ENCODE data around the gene ADAMTS8. TPM values are rescaled to one million over a fixed set of nuclear protein-coding genes. Genes with fewer than 3 reads are reported as not detected.

The ADAMTS8 gene
- total RNA-seq, 6 experiments from 2014 or later: not detected

DNA sequence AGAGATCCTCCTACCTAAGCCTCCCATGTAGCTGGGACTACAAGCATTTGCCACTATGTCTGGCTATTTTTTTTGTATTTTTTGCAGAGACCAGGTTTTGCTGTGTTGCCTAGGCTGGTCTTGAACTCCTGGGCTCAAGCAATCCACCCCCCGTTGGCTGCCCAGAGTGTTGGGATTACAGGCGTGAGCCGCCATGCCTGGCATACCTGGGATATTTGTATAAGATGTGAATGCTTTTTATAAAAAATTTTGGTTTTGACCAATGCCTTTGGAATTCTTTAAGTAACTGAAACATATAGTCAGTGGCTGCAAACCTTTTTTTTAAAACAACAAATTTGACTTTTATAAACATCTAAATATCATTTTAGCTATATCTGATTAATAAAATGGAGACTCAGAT, 42.4 kb downstream of the ADAMTS8 start:
- Mint-ChIP-seq H3K4me3 (no peak overlapping the region), H3K36me3 (ENCODE audit: low read depth) (no peaks in the 10 kb centered on the region), H3K27me3 (ENCODE audit: insufficient read depth) (peaks cover 25% of the 10 kb centered on the region), H3K27ac (no peak overlapping the region), H3K9me3 (no peaks in the 10 kb centered on the region), H3K4me1 (ENCODE audit: low read depth) (peaks cover 31% of the 10 kb centered on the region)
- TF ChIP-seq, protein P1, sequence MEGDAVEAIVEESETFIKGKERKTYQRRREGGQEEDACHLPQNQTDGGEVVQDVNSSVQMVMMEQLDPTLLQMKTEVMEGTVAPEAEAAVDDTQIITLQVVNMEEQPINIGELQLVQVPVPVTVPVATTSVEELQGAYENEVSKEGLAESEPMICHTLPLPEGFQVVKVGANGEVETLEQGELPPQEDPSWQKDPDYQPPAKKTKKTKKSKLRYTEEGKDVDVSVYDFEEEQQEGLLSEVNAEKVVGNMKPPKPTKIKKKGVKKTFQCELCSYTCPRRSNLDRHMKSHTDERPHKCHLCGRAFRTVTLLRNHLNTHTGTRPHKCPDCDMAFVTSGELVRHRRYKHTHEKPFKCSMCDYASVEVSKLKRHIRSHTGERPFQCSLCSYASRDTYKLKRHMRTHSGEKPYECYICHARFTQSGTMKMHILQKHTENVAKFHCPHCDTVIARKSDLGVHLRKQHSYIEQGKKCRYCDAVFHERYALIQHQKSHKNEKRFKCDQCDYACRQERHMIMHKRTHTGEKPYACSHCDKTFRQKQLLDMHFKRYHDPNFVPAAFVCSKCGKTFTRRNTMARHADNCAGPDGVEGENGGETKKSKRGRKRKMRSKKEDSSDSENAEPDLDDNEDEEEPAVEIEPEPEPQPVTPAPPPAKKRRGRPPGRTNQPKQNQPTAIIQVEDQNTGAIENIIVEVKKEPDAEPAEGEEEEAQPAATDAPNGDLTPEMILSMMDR (IDR thresholded peaks at IDR 0.05): no peak
- no peak for DNase-seq

DNA sequence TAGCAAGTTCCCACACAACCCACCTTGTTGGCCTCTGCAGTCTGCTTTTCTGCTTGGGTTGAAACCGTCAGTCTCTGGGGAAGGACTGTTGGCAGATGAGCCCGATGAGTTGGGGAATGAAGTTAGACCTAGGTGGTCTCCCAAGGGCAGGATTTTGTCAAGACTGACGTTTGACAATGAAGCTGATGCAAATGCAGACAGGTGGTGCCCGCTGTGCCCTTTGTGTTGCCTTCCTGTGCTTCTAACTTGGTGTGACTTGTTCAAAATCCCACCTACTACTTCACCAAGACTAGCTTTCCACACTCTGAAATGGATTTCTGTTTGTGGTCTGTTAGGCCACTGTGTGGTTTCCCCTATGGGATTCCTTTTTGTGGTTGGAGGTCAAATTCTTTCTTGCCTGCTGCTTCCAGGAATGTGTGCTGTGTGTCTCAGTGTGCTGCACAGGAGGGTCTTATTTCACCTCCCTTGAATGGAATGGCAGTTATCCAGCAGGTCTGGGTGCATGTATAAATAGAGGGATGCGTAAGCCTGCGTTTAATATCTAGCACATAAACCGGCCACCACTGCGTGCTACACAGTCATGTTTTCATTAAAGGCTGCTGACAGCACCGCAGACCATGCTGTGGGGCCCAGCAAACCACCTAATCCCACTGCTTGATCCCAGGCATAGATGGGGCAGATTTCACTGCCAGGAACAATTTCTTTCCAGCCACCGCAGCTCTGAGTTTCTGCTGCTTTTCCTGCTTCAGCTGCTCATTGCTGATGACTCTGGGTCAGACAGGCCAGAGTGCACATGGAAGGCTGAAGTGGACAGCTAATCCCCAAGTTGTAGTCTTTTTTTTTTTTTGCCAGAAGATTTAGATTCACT, 44.8 kb downstream of the ADAMTS8 start:
- Mint-ChIP-seq H3K27ac (no peak overlapping the region), H3K36me3 (ENCODE audit: low read depth) (no peaks in the 10 kb centered on the region), H3K9me3 (no peaks in the 10 kb centered on the region), H3K4me1 (ENCODE audit: low read depth) (peaks cover 21% of the 10 kb centered on the region), H3K27me3 (ENCODE audit: insufficient read depth) (peaks cover 28% of the 10 kb centered on the region), H3K4me3 (no peak overlapping the region; the same call in 1 of the 2 replicates)
- TF ChIP-seq, protein P1 (IDR thresholded peaks at IDR 0.05): no peak
- peak; percentile 75 for DNase-seq

DNA sequence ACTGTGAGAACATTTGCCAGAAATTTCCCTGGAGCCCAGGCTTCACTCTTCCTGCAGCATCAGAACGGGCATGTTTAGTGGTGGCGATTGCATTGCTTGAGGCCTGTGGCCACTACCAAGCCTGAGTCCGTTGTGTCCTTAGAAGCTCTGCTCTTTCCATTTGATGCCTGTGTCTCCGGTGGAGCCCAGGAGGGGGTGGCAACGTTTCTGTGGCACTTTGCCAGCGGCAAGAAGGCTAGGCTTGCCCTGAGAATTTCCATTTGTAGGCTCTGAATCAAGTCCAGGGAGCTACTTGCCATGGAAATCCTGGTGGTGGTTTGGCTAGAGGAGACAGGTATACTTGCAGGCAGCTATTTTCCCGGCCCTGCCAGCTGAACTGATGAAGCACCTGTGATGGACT, 47.1 kb downstream of the ADAMTS8 start:
- H3K4me1 Mint-ChIP-seq (ENCODE audit: low read depth): peaks cover 21% of the 10 kb centered on the region
- peaks cover 20% of the 10 kb centered on the region for H3K27me3 Mint-ChIP-seq (ENCODE audit: insufficient read depth)
- no peak overlapping the region for H3K27ac Mint-ChIP-seq
- H3K36me3 Mint-ChIP-seq (ENCODE audit: low read depth): no peaks in the 10 kb centered on the region
- no peak for DNase-seq
- H3K4me3 Mint-ChIP-seq: no peak overlapping the region
- TF ChIP-seq, protein P1 (IDR thresholded peaks at IDR 0.05): no peak
- H3K9me3 Mint-ChIP-seq: no peaks in the 10 kb centered on the region

DNA sequence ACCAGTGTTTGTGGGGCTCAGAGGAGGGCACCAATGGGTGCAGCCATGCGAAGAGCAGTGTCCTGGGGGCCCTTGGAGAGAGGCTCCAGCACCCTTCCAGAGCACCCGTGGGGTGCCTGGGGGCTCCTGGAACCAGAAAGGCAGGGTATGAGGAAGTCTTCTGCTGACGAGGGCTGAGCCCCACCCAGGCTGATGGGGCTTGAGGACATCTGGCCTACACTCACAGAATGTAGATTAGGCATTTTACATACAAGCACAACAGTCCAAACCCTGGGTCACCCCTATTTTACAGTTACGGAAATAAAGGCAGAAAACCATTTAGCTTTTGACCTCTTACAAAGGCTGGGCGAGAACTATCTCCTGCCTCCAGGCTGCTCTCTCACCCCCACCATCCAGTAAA, 47.6 kb downstream of the ADAMTS8 start:
- TF ChIP-seq, protein P1 (IDR thresholded peaks at IDR 0.05): no peak
- no peak for DNase-seq
- H3K36me3 Mint-ChIP-seq (ENCODE audit: low read depth): no peaks in the 10 kb centered on the region
- H3K27ac Mint-ChIP-seq: no peak overlapping the region
- H3K4me1 Mint-ChIP-seq (ENCODE audit: low read depth): peaks cover 21% of the 10 kb centered on the region
- no peak overlapping the region for H3K4me3 Mint-ChIP-seq
- H3K27me3 Mint-ChIP-seq (ENCODE audit: insufficient read depth): peaks cover 25% of the 10 kb centered on the region
- no peaks in the 10 kb centered on the region for H3K9me3 Mint-ChIP-seq

DNA sequence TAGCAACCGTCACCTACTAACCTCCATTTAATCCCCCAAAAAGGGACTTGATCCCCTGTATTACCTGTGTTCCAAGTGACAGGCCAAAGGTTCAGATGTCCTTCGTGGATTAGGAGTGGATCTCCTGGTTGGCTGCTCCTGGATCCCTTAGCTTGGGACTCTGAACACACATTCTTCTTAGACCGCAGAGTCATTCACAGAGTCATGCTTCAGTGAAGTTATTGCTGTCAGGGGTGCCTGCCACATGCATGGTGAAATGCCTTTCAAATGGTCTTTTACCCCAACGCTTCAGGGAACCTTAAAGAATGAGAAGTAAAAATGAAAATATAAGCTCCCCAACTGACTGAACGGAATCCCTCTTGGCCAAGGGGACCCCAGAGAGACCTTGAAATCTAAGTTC, 49.1 kb downstream of the ADAMTS8 start:
- no peak for DNase-seq
- Mint-ChIP-seq H3K27me3 (ENCODE audit: insufficient read depth) (peaks cover 35% of the 10 kb centered on the region), H3K4me3 (no peak overlapping the region), H3K27ac (no peak overlapping the region), H3K9me3 (no peaks in the 10 kb centered on the region), H3K36me3 (ENCODE audit: low read depth) (no peaks in the 10 kb centered on the region), H3K4me1 (ENCODE audit: low read depth) (peaks cover 11% of the 10 kb centered on the region)
- TF ChIP-seq, protein P1 (IDR thresholded peaks at IDR 0.05): no peak

Data from HFFc6 (cell line).